ENCODE data around the gene VGLL4.

- TF ChIP-seq, protein P1, sequence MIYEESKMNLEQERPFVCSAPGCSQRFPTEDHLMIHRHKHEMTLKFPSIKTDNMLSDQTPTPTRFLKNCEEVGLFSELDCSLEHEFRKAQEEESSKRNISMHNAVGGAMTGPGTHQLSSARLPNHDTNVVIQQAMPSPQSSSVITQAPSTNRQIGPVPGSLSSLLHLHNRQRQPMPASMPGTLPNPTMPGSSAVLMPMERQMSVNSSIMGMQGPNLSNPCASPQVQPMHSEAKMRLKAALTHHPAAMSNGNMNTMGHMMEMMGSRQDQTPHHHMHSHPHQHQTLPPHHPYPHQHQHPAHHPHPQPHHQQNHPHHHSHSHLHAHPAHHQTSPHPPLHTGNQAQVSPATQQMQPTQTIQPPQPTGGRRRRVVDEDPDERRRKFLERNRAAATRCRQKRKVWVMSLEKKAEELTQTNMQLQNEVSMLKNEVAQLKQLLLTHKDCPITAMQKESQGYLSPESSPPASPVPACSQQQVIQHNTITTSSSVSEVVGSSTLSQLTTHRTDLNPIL (CRISPR knock-in tag; IDR thresholded peaks at IDR 0.05; ENCODE audit: low read depth), result no peak
- TF ChIP-seq ZFP30 (CRISPR knock-in tag; IDR thresholded peaks at IDR 0.05), result no peak
- no peak for TF ChIP-seq BACH2 (CRISPR knock-in tag; IDR thresholded peaks at IDR 0.05; ENCODE audit: borderline replicate concordance)
- TF ChIP-seq, protein P2, sequence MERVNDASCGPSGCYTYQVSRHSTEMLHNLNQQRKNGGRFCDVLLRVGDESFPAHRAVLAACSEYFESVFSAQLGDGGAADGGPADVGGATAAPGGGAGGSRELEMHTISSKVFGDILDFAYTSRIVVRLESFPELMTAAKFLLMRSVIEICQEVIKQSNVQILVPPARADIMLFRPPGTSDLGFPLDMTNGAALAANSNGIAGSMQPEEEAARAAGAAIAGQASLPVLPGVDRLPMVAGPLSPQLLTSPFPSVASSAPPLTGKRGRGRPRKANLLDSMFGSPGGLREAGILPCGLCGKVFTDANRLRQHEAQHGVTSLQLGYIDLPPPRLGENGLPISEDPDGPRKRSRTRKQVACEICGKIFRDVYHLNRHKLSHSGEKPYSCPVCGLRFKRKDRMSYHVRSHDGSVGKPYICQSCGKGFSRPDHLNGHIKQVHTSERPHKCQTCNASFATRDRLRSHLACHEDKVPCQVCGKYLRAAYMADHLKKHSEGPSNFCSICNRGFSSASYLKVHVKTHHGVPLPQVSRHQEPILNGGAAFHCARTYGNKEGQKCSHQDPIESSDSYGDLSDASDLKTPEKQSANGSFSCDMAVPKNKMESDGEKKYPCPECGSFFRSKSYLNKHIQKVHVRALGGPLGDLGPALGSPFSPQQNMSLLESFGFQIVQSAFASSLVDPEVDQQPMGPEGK (CRISPR knock-in tag; IDR thresholded peaks at IDR 0.05; ENCODE audit: borderline replicate concordance), result no peak
These were observed 63.1 kb downstream of the VGLL4 start for GRCh38 chr3:11580645-11581044.

Measured in SK-N-SH treated with all-trans-retinoic acid at 6 μM for 48 hours (cell line).